NCI-H82 (cell line): ENCODE results near the gene SIRT7.

ENCODE experiments used
- DNase-seq: peaks from one replicate; lab custom pipeline; 2025; lab: John Stamatoyannopoulos, UW

Gene SIRT7

DNA sequence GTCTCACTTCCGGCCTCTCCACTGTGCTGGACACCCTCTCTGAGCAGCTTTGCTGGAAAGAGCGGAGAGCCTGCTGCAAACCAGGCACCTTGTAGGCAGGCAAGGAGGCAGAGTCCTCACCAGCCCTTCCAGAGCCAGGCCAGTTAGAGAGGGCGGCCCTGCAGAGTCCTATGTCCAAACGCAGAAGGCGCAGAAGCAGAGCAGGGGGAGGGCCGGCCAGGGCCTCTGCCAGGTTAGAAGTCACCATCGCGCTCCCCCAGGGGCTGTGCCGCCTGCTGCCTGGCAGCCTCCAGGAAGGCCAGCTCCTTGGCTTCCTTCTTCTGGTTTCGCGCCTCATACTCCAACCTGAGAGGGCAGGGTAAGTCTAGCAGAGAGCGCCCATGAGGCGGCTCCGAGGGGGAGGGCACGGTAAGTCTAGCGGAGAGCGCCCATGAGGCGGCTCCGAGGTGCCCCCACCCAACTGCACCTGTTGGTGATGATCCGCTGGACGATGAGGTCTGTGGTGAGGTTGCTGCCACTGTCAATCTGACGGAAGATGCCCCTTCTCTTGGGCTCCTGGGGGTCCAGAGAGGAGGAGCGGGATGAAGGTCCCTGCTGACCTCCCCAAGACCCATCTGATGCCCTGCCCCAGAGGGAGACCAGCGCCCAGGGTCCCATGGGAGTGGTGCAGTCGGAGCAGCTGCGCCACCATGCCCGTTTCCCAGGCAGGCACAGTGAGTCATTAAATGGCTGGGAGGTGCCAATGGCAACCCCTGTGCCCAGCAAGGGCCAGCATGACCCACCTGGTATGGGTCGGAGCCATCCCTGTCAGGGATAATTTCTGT, 13.2 kb downstream of the SIRT7 start:
- no peak for DNase-seq

DNA sequence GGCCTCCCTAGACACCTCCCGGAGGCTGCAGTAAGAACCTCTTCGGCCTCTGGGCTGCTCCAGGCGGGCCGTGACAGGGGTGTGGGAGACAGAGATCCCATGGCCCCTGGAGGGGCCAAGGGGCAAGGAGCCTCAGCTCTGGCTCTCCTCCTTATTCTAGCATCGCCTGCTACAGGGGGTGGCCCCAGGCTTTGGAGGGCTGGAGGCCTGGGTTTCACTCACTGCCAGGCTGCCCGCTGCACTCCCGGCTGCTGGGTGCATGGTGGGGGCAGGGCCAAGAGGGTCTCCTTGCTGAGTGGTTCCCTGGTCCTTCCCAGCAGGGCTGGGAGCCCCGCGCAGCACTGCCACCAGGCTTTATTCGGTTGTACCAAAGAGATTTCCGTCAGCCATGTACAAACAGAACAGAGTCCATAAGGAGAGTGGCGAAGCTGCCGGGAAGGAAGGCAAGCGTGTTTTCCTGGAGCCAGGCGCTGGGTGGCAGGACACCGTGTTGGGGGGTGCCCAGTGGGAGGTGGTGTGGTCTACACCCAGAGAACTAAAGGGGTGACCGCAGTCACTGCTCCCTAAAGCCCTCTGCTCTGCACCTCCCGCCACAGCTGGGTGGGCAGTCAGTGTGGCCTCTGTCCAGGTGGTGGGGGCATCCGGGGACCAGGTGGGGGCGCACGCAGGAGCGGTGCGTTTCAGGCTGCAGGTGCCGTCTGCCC, 13.9 kb downstream of the SIRT7 start:
- no peak for DNase-seq

- no peak for DNase-seq
Measured at GRCh38 chr17:81903415-81903831, 14.6 kb downstream of the SIRT7 start.

- no peak for DNase-seq
Measured at GRCh38 chr17:81902653-81903414, 15.1 kb downstream of the SIRT7 start.

DNA sequence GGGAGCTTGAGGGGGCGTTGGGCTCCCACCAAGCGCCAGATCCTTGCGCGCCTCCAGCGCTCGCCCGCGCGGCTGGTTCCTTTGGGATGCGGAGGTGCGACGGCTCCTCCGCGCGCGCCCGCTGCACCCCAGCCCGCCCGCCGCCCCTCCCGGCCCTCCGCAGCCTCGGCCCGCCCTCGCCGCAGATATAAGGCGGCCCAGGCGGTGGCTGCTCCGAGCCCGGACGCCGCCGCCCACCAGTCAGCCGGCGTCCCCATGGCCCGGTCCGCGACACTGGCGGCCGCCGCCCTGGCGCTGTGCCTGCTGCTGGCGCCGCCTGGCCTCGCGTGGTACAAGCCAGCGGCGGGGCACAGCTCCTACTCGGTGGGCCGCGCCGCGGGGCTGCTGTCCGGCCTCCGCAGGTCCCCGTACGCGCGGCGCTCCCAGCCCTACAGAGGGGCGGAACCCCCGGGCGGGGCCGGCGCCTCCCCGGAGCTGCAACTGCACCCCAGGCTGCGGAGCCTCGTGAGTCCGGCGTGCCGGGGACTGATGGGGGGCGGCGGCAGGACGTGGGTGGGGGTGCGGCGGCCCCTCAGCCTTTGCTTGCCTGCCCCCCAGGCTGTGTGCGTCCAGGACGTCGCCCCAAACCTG, 15.8 kb downstream of the SIRT7 start, which contains the start of gene NPB:
NPB (plus strand) TSS at position 216 of the 630 bp plus-strand sequence; CDS start at position 256, 40 bp downstream.
- peak; percentile 50 for DNase-seq

- no peak for DNase-seq
Measured at GRCh38 chr17:81901167-81902022, 16.6 kb downstream of the SIRT7 start.

GRCh38 chr17:81900181-81900820, 17.7 kb downstream of the SIRT7 start:
- DNase-seq, result no peak

DNA sequence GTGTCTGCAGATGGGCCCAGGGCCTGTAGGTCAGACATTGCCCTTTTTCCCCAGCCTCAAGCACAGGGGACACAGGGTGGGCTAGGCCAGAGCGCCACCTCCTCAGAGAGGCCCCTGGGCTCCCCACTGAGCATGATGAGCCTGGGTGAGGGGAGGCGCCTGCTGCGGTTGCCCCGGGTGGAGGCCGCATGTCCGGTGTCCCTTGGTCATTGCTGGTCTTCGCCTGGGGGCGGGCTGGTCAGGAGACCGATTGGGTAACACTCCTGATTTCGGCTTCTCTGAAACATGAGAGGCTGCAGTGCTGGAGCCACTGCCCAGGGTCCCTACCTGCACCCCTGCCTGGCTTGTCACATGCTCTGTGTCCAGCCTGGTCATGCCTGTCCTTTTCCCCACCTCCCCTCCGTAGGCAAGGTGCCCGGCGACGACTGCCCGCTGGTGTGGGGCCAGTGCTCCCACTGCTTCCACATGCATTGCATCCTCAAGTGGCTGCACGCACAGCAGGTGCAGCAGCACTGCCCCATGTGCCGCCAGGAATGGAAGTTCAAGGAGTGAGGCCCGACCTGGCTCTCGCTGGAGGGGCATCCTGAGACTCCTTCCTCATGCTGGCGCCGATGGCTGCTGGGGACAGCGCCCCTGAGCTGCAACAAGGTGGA, 18.3 kb downstream of the SIRT7 start:
- no peak for DNase-seq

- no peak for DNase-seq
Measured at GRCh38 chr17:81898885-81899284, 19.1 kb downstream of the SIRT7 start.

- no peak for DNase-seq
Measured at GRCh38 chr17:81898029-81898866, 19.7 kb downstream of the SIRT7 start.

- no peak for DNase-seq
Measured at GRCh38 chr17:81895400-81895799, 22.6 kb downstream of the SIRT7 start.

GRCh38 chr17:81891303-81891552, 26.7 kb downstream of the SIRT7 start:
- DNase-seq, result no peak

- DNase-seq, result peak; percentile 35
Measured at GRCh38 chr17:81890447-81891302, 27.3 kb downstream of the SIRT7 start.

DNA sequence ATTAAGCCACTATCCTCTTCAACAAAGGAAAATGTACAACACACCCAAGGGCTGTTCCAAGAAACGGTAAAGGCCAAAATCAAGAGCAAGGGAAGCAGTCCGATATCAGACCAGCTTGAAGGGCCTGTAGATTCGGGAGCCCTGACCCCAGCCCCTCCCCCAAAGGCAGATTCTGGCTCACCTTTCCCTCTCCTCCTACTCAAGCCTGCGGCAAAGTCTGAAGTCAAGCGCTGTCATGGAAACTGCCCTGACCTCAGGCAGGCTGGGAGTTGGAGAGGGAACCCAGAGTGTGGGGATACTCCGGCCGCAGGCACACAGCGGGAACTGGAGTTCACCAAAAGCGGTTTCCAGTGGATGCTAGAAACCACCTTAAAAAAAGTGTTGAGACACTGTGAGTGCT, 28.4 kb downstream of the SIRT7 start:
- DNase-seq, result no peak

- DNase-seq, result no peak
Measured at GRCh38 chr17:81888988-81889595, 28.9 kb downstream of the SIRT7 start.

- DNase-seq, result no peak
Measured at GRCh38 chr17:81888105-81888987, 29.6 kb downstream of the SIRT7 start.
